HepG2 (cell line): ENCODE results near the gene GATB.

ENCODE experiments used
- ATRX ChIP-seq: sonication (generic); formaldehyde crosslinking; IDR thresholded peaks from 2 replicates; pipeline ENCODE4 v1.4.0; 2020; ENCODE audit warnings: missing genetic modification reagents, borderline replicate concordance
- EZH2 ChIP-seq: conservative IDR thresholded peaks from 2 replicates; pipeline ENCODE4 v1.6.1; 2012; ENCODE audit warnings: mild to moderate bottlenecking, low read depth, low read length, moderate library complexity
- JUN ChIP-seq: sonication (generic); formaldehyde crosslinking; IDR thresholded peaks from 2 replicates; pipeline ENCODE4 v1.4.0; 2020; ENCODE audit warnings: mild to moderate bottlenecking, missing genetic modification reagents
- TF ChIP-seq, protein P1 (sequence below): sonication (generic); formaldehyde crosslinking; IDR thresholded peaks from 2 replicates; pipeline ENCODE4 v1.4.0; 2020; ENCODE audit warnings: mild to moderate bottlenecking, missing genetic modification reagents

DNA sequence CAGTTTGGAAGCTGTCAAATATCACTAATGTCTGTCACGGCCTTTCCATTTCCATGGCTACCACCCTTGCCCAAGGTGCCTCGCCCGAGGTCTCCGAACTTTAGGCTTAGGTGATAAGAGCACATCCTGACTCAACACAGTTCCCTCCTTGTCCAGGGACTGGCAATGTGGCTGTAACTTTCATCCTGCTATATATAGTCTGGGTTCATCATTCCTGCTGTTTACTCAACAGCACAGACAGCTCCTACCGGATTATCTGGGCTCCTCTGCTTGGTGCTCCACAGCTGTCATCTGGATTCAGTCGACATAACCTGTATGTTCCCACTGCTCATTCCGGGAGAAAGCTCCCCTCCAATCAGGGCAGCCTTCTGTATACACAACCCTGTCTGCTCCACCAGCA is 51.2 kb downstream of the GATB start:
- TF ChIP-seq EZH2 (no peak), JUN (CRISPR knock-in tag) (no peak), ATRX (CRISPR knock-in tag) (no peak)
- TF ChIP-seq, protein P1, sequence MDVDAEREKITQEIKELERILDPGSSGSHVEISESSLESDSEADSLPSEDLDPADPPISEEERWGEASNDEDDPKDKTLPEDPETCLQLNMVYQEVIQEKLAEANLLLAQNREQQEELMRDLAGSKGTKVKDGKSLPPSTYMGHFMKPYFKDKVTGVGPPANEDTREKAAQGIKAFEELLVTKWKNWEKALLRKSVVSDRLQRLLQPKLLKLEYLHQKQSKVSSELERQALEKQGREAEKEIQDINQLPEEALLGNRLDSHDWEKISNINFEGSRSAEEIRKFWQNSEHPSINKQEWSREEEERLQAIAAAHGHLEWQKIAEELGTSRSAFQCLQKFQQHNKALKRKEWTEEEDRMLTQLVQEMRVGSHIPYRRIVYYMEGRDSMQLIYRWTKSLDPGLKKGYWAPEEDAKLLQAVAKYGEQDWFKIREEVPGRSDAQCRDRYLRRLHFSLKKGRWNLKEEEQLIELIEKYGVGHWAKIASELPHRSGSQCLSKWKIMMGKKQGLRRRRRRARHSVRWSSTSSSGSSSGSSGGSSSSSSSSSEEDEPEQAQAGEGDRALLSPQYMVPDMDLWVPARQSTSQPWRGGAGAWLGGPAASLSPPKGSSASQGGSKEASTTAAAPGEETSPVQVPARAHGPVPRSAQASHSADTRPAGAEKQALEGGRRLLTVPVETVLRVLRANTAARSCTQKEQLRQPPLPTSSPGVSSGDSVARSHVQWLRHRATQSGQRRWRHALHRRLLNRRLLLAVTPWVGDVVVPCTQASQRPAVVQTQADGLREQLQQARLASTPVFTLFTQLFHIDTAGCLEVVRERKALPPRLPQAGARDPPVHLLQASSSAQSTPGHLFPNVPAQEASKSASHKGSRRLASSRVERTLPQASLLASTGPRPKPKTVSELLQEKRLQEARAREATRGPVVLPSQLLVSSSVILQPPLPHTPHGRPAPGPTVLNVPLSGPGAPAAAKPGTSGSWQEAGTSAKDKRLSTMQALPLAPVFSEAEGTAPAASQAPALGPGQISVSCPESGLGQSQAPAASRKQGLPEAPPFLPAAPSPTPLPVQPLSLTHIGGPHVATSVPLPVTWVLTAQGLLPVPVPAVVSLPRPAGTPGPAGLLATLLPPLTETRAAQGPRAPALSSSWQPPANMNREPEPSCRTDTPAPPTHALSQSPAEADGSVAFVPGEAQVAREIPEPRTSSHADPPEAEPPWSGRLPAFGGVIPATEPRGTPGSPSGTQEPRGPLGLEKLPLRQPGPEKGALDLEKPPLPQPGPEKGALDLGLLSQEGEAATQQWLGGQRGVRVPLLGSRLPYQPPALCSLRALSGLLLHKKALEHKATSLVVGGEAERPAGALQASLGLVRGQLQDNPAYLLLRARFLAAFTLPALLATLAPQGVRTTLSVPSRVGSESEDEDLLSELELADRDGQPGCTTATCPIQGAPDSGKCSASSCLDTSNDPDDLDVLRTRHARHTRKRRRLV (CRISPR knock-in tag): no peak
